ENCODE results near the gene TUBA8.

TUBA8 gene

GRCh38 chr22:18126606-18127005 lies 16.0 kb downstream of the TUBA8 start:
- no peak for TF ChIP-seq CTCF (IDR thresholded peaks at IDR 0.05; ENCODE audit: poor library complexity, severe bottlenecking)
- ATAC-seq (ENCODE audit: low read depth): no peak

GRCh38 chr22:18130018-18130417 lies 19.4 kb downstream of the TUBA8 start:
- Histone ChIP-seq H3K27me3 (ENCODE audit: insufficient read depth, poor library complexity, severe bottlenecking) (no peaks in the 10 kb centered on the region), H3K27ac (ENCODE audit: poor library complexity, severe bottlenecking) (no peak overlapping the region), H3K36me3 (ENCODE audit: low read depth) (no peaks in the 10 kb centered on the region), H3K4me3 (ENCODE audit: severe bottlenecking) (no peak overlapping the region), H3K9me3 (ENCODE audit: severe bottlenecking) (no peaks in the 10 kb centered on the region), H3K4me1 (ENCODE audit: insufficient read depth, poor library complexity, severe bottlenecking) (no peaks in the 10 kb centered on the region)
- ATAC-seq (ENCODE audit: low read depth): no peak
- no peak for DNase-seq (ENCODE audit: low spot score)
- no peak for TF ChIP-seq CTCF (IDR thresholded peaks at IDR 0.05; ENCODE audit: poor library complexity, severe bottlenecking)

More at GRCh38 chr22:18126606-18127005, 16.0 kb downstream of the TUBA8 start:
- DNase-seq (ENCODE audit: low spot score): no peak
- Histone ChIP-seq H3K4me1 (ENCODE audit: insufficient read depth, poor library complexity, severe bottlenecking) (no peaks in the 10 kb centered on the region), H3K4me3 (ENCODE audit: severe bottlenecking) (no peak overlapping the region), H3K36me3 (ENCODE audit: low read depth) (no peaks in the 10 kb centered on the region), H3K27ac (ENCODE audit: poor library complexity, severe bottlenecking) (no peak overlapping the region), H3K9me3 (ENCODE audit: severe bottlenecking) (no peaks in the 10 kb centered on the region), H3K27me3 (ENCODE audit: insufficient read depth, poor library complexity, severe bottlenecking) (no peaks in the 10 kb centered on the region)

- Histone ChIP-seq H3K4me3 (ENCODE audit: severe bottlenecking) (no peak overlapping the region), H3K4me1 (ENCODE audit: insufficient read depth, poor library complexity, severe bottlenecking) (no peaks in the 10 kb centered on the region), H3K36me3 (ENCODE audit: low read depth) (no peaks in the 10 kb centered on the region), H3K27ac (ENCODE audit: poor library complexity, severe bottlenecking) (no peak overlapping the region), H3K27me3 (ENCODE audit: insufficient read depth, poor library complexity, severe bottlenecking) (no peaks in the 10 kb centered on the region), H3K9me3 (ENCODE audit: severe bottlenecking) (no peaks in the 10 kb centered on the region)
- ATAC-seq (ENCODE audit: low read depth) (no peak), DNase-seq (ENCODE audit: low spot score) (no peak)
- TF ChIP-seq CTCF (IDR thresholded peaks at IDR 0.05; ENCODE audit: poor library complexity, severe bottlenecking): no peak
Measured at GRCh38 chr22:18130699-18131429, 20.3 kb downstream of the TUBA8 start.

GRCh38 chr22:18133452-18133851 lies 22.8 kb downstream of the TUBA8 start:
- Histone ChIP-seq H3K36me3 (ENCODE audit: low read depth) (no peaks in the 10 kb centered on the region), H3K4me3 (ENCODE audit: severe bottlenecking) (no peak overlapping the region), H3K9me3 (ENCODE audit: severe bottlenecking) (no peaks in the 10 kb centered on the region), H3K4me1 (ENCODE audit: insufficient read depth, poor library complexity, severe bottlenecking) (no peaks in the 10 kb centered on the region), H3K27me3 (ENCODE audit: insufficient read depth, poor library complexity, severe bottlenecking) (no peaks in the 10 kb centered on the region), H3K27ac (ENCODE audit: poor library complexity, severe bottlenecking) (no peak overlapping the region)
- DNase-seq (ENCODE audit: low spot score) (no peak), ATAC-seq (ENCODE audit: low read depth) (no peak)
- TF ChIP-seq CTCF (IDR thresholded peaks at IDR 0.05; ENCODE audit: poor library complexity, severe bottlenecking): no peak

Data from RWPE2 (cell line).